GM19372 (cell line): ENCODE results near the gene NBEAL2.
"Not testable (repeated sequence)": the region's sequence is repeated elsewhere in the genome, so short reads cannot be mapped to it uniquely, and the experiment has no call there.

Source experiments
- ATAC-seq: cut with Tn5 transposase; IDR thresholded peaks from one replicate; pipeline ENCODE4 v1.9.1; 2021; ENCODE audit warnings: mild to moderate bottlenecking, low read depth, moderate library complexity; ENCODE audit not compliant: unreplicated experiment

Gene NBEAL2

GRCh38 chr3:46960081-46960701 is 19.3 kb upstream of the NBEAL2 start:
- no peak for ATAC-seq

- ATAC-seq: no peak
Observed at GRCh38 chr3:46960835-46961234, 18.6 kb upstream of the NBEAL2 start.

- no peak for ATAC-seq
Observed at GRCh38 chr3:46962427-46962826, 17.0 kb upstream of the NBEAL2 start.

- ATAC-seq: no peak
Observed at GRCh38 chr3:46962990-46963389, 16.5 kb upstream of the NBEAL2 start.

GRCh38 chr3:46964038-46964590 is 15.4 kb upstream of the NBEAL2 start:
- ATAC-seq: not testable (repeated sequence)

GRCh38 chr3:46965151-46965550 is 14.3 kb upstream of the NBEAL2 start:
- ATAC-seq: no peak

GRCh38 chr3:46966811-46967210 is 12.7 kb upstream of the NBEAL2 start:
- ATAC-seq: no peak

- no peak for ATAC-seq
Observed at GRCh38 chr3:46968783-46969428, 10.6 kb upstream of the NBEAL2 start.

GRCh38 chr3:46970391-46971091 is 8.9 kb upstream of the NBEAL2 start:
- ATAC-seq: no peak

- no peak for ATAC-seq
Observed at GRCh38 chr3:46971151-46971550, 8.3 kb upstream of the NBEAL2 start.

- no peak for ATAC-seq
Observed at GRCh38 chr3:46971742-46972141, 7.7 kb upstream of the NBEAL2 start.

- ATAC-seq: no peak
Observed at GRCh38 chr3:46972396-46972795, 7.1 kb upstream of the NBEAL2 start.

GRCh38 chr3:46974421-46975171 is 4.9 kb upstream of the NBEAL2 start:
- no peak for ATAC-seq

- peak; percentile 68 for ATAC-seq
Observed at GRCh38 chr3:46976326-46977190, 2.9 kb upstream of the NBEAL2 start, which contains the start of gene CCDC12. CCDC12 (minus strand) TSS chr3:46976745; CDS start chr3:46976732, 13 bp downstream.

GRCh38 chr3:46977811-46978195 is 1.7 kb upstream of the NBEAL2 start:
- ATAC-seq: no peak

- no peak for ATAC-seq
Observed at GRCh38 chr3:46978381-46978780, 1.1 kb upstream of the NBEAL2 start.

GRCh38 chr3:46979958-46980497 is 562 bp downstream of the NBEAL2 start:
- ATAC-seq: peak; percentile 10

GRCh38 chr3:46981932-46982471 is 2.5 kb downstream of the NBEAL2 start:
- no peak for ATAC-seq

- no peak for ATAC-seq
Observed at GRCh38 chr3:46982546-46982945, 3.1 kb downstream of the NBEAL2 start.
